Stimulated activated naive CD4-positive, alpha-beta T cell (primary cell): Measurements from ENCODE around the gene HSPG2.

Experiments used
- DNase-seq, 6 experiments: peaks; one replicate each; lab custom pipeline; 2025; lab: John Stamatoyannopoulos, UW

The HSPG2 gene

GRCh38 chr1:21898326-21899200 lies 38.5 kb downstream of the HSPG2 start:
- DNase-seq, result no peak

- DNase-seq, result no peak
Observed at GRCh38 chr1:21897844-21898243, 39.3 kb downstream of the HSPG2 start.

- no peak for DNase-seq
Observed at GRCh38 chr1:21896652-21897532, 40.2 kb downstream of the HSPG2 start.

- DNase-seq, result no peak
Observed at GRCh38 chr1:21896026-21896425, 41.1 kb downstream of the HSPG2 start.

GRCh38 chr1:21894034-21894881 lies 42.9 kb downstream of the HSPG2 start:
- no peak for DNase-seq

- DNase-seq, result no peak
Observed at GRCh38 chr1:21893046-21893805, 43.9 kb downstream of the HSPG2 start.

- DNase-seq, result no peak
Observed at GRCh38 chr1:21891621-21892479, 45.3 kb downstream of the HSPG2 start.

- no peak for DNase-seq
Observed at GRCh38 chr1:21891081-21891480, 46.0 kb downstream of the HSPG2 start.

GRCh38 chr1:21888500-21888899 lies 48.6 kb downstream of the HSPG2 start:
- no peak for DNase-seq

GRCh38 chr1:21887796-21888195 lies 49.3 kb downstream of the HSPG2 start:
- DNase-seq, result no peak

GRCh38 chr1:21887216-21887736 lies 49.8 kb downstream of the HSPG2 start:
- DNase-seq, result no peak

GRCh38 chr1:21886486-21887215 lies 50.5 kb downstream of the HSPG2 start:
- no peak for DNase-seq

- no peak for DNase-seq
Observed at GRCh38 chr1:21885236-21886037, 51.7 kb downstream of the HSPG2 start.

- no peak for DNase-seq
Observed at GRCh38 chr1:21884456-21885235, 52.5 kb downstream of the HSPG2 start.

- no peak for DNase-seq
Observed at GRCh38 chr1:21882721-21883415, 54.2 kb downstream of the HSPG2 start.

- no peak for DNase-seq
Observed at GRCh38 chr1:21881250-21881649, 55.9 kb downstream of the HSPG2 start.

- DNase-seq, result no peak
Observed at GRCh38 chr1:21880619-21880970, 56.5 kb downstream of the HSPG2 start.
